Activated CD4-positive, CD25-positive, alpha-beta regulatory T cell (primary cell): ENCODE measurements around the gene NOP9.
"Not testable (repeated sequence)": the region's sequence is repeated elsewhere in the genome, so short reads cannot be mapped to it uniquely, and the experiment has no call there.

Experiments used
- DNase-seq, 4 experiments: peaks; one replicate each; lab custom pipeline; 2025; lab: John Stamatoyannopoulos, UW

The NOP9 gene

DNA sequence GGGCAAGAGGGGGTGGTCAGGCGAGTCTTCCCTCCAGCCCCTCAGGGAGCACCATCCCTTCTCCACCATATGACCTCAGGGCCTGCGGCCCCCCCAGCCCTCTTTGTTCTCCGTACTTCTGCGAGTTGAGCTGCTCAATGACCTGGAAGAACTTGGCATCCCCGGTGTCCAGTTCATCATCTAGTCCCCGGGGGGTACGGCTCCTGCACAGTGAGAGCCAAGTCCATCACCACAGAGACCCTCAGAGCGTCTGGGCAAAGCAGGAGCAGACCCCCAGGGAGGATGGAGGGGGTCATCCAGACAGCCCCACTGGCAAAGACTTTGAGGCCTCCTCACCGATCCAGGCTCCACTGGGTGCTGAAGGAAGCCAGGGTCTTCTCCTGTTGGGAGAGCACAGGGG, 26.3 kb downstream of the NOP9 start:
- DNase-seq: no peak

DNA sequence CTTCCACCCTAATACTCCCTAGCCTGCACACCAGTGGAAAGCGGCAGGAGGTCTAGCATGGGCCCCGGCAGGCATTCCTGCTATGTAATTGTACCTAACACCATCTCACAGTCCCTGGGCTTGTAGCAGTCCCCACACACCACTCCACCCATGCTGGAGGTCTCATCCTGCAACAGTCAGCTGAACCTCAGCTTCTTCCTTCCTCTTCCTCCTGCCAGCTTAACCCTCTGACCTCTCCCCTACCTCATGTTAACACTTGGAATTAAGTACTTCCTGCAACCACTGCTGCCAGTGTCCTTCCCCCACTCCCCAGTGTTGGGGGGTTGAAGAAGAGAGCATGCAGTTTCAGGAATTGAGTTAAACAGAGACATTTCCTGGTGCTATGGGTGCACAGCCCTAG, 27.7 kb downstream of the NOP9 start:
- DNase-seq: no peak

GRCh38 chr14:24327914-24328313, 28.3 kb downstream of the NOP9 start:
- DNase-seq: not testable (repeated sequence)

DNA sequence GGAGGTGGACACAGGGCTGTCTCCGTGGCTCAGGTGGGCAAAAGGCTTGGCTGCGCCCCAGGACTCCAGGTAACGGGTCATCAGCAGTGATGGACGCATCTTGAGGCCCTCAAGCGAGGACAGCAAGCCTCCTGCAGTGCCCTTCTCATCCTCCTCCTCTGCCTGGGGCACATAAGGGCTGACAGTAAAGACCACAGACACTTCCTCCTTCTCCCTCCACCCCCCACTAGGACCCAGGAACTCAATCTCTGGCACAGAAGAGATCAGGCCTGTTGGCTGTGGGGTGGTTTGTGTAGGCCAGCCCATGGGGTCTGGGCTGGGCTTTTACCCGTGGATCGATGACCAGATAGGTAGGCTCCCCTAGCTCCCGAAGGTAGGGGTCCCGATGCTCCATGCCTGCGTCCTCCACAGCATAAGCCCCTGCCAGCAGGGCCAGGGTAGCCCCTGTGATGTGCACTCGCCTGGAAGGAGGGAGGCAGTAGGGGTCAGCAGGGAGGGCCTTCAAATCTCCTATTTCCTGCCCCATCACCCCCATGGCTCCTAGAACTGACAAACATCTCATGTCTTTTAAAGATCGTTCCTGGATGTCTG, 29.5 kb downstream of the NOP9 start:
- no peak for DNase-seq

DNA sequence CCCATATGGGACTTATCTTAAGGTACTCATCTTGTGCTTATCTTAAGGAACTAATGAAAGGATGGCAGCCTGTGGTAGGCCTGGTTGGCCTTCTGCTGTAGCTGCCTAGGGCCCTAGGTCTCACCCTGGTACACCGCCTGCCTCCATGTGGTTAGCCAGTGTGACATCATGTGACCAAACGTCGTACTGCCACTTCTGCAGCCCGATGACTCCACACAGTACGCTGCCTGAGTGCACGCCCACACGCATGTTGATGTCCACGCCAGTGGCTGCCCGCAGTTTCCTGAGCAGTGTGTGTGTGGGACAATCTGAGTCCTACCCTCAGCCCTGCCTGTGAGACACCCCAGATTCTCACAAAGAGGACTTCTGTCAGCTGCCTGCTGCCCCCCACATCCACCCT, 30.1 kb downstream of the NOP9 start:
- peak in 1 of 4 experiments; percentile 12 for DNase-seq

GRCh38 chr14:24330973-24331674, 31.5 kb downstream of the NOP9 start:
- no peak for DNase-seq

DNA sequence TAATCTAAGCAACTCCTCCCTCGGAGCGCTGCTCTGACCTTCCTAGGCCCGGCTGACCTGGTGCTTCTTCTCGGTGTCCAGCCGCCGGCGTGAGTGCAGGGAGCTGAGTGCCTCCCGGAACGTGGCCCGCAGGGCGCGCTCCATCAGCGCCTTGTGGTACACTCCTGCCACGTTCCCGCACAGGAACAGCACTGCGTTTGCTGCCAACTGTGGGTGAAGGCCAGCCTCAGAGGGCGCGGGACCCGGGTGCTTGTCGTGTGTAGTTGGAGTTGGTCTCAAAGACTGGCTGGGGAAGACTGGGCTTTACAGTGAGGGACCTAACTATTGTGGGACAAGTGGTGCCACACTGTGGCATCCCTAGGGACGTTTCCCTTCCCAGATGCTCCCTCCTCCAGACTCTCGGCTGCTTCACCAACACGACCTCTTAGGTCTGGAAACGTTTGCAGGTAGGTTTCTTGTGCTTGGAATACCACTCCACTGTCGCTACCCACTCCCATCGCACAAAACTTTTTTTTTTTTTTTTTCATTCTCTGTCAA, 32.1 kb downstream of the NOP9 start:
- DNase-seq: no peak

DNA sequence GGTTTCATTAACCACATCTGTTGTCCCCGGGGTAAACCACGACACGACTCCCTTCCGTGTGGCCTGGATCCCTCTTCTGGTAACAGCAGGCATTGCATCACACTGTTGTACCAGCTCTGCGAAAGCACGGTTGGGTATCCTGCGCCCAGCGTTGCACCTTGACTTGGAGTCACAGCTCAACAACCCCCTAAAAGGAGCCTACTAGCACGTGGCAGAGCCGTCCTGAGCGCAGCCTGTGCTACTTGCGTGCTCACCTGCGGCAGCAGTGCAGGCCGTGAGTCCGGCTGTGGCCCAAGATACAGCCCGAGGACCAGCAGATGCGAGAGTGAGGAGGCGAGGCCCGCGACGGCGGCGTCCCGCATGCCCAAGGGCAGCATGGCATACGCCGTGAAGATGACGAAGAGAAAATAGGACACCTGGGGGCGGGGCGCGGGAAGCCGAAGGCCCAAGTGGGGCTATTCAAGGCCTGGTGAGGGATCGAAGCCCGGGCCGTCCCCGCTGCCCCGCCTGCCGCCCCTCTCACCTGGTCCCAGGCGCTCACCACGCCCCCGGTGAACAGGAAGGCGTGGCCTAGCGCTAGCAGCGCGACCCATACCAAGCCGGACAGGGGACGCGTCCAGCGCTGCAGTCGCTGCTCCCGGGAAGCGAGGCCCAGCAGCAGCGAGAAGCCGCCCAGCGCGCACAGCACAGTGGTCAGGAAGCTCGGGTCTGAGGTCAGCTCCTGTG, 32.8 kb downstream of the NOP9 start:
- peak; percentile 39 to 73 (median 63) for DNase-seq

GRCh38 chr14:24334431-24335291, 35.0 kb downstream of the NOP9 start, which contains the start of gene ADCY4:
TSS of gene ADCY4 (minus strand) at chr14:24335071. CDS start at chr14:24334652, 419 bp downstream.
- no peak for DNase-seq

DNA sequence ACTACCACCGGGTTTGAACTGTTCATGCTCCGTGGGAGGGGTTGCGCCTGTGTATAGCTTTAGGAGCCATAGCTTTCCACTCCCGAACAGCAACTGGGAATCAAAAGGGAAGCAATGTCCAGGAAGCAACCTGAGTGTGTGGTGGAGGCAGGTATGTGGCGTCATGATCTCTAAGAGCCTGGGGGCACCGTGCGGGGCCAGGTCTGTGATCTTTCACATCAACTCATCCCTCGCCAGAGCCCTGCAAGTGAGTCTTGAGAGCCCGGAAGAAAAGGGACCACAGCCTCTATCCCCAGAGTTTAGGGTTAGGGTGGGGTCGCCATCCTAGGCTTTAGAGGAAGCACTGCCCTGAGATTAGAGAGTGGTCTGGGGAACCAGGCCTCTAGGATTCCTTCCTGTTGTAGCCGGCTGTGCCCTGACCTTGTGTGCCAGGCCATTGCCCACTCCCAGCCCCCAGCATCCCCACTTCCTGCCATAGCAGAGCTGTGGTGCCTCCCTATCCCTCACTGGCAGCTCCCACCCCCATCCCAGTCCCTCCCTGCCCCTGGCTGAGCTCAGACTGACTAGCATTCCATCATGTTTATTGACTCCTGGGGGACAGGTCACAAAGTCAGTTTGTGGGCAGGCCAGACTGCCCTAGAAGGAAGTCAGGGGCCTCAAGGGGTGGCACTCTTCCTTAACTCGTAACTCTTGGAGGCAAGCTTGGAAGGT, 36.0 kb downstream of the NOP9 start:
- DNase-seq: no peak

DNA sequence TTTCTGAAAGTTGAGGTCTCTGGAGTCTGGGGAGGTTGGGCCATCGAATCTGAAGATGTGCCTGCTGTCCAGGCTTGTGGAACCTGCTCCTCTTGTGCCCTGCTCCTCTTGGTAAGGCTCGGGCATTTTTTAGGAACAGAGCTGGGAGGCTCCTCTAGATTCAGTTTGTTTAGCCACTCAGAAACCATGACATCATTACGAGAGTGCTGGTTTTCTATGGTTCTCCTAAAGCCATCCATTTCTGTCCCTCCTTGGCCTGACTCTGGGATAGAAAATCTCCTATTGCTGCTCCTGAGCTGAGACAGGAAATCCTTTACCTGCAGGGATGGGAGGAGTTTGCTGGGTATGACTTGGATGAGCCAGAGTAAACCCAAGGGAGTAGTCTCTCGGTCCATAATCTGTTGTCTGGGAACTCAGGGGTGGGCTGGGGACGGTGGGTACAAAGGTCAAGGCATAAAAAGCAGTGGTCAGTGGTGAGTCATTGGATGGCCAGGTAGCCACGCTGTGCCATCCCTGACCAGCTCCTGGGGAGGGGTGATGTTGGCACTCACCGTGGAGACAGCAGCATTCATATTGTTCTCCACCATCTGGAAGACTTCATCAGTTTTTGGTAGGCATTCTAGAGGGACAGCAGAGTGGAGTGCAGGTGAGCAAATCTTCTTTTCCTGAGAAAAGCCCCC, 37.6 kb downstream of the NOP9 start:
- DNase-seq: no peak

GRCh38 chr14:24337824-24338175, 38.1 kb downstream of the NOP9 start:
- no peak for DNase-seq

DNA sequence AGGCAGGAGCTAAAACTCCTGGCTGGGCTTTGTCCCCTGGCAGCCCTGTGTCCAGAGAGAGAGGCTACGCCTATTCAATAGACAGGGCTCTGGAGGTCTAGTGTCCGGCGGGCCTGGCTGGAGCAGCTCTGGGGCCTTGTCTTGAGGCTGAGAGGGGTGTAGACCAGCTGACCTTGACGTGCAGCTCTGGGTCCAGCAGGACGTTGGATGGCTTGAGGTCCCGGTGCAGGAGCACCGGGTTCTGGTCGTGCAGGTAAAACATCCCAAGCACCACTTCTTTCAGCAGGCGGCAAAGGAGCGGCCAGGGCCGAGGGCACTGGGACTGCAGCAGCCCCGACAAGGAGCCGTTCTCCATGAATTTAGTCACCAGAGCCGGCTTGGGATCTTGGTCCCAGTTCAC, 39.2 kb downstream of the NOP9 start:
- no peak for DNase-seq

DNA sequence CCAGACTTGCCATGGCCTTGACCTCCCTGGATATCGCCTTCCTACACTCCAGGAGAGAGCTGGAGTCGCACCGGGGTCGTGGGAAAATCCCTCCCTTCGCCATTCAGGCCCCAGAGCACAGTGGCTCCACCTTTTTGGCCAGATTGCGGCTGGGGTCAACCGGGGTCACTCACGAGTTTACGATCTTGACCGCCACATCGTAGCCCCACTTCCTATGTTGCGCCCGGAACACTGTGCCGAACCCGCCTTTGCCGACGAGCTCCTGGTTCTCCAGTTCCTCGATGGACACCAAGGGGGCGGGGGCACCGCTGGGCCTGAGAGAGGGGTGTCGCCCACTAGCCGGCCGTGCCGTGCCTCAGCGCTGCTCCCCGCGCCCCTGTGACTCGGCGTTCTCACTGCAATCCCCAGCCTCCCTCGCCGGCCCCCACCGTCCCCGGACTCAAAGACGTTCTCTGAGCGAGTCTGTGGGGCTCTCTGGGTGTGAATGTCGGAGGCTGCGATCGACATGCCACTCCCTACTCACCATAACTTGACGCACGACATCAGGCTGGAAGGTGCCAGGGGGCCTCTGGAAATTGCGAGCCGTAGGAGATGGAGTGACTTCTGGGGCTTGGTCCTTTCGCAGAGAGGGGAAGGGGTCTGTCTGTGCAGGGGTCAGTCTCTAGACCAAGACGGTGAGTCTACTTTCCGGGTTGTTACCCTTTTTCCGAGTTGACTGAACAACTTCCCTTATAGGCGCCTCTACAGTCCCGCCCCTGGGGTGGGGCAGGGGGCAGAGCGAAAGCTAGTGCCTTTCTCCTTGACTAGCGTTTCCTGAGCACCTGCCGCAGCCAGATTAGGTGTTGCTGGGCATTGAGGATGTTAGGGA, 39.9 kb downstream of the NOP9 start, which contains the start of gene RIPK3:
TSS of gene RIPK3 (minus strand) at position 708 of the 868 bp plus-strand sequence. CDS start at position 543, 165 bp downstream.
- DNase-seq: peak; percentile 35 to 58 (median 42)

DNA sequence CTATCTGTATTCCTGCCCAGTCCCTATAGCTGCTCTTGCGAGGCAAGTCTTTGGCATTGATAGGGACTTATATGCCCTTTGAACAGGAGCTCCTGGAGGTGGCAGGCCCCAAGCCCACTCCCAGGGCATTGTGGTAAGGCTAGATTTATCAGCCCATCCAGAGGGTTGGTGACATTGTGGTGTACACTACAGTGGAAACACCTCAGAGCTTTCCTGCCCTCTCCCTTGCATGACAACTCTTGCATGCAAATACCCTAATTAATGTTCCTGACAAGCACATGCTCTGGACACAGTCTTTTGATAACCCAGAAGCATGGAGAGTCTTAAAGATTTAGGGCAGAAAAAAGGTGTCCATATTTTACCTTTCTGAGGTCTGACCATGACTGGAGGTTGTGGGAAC, 41.0 kb downstream of the NOP9 start:
- no peak for DNase-seq

- no peak for DNase-seq
Observed at GRCh38 chr14:24342889-24343288, 43.2 kb downstream of the NOP9 start.

DNA sequence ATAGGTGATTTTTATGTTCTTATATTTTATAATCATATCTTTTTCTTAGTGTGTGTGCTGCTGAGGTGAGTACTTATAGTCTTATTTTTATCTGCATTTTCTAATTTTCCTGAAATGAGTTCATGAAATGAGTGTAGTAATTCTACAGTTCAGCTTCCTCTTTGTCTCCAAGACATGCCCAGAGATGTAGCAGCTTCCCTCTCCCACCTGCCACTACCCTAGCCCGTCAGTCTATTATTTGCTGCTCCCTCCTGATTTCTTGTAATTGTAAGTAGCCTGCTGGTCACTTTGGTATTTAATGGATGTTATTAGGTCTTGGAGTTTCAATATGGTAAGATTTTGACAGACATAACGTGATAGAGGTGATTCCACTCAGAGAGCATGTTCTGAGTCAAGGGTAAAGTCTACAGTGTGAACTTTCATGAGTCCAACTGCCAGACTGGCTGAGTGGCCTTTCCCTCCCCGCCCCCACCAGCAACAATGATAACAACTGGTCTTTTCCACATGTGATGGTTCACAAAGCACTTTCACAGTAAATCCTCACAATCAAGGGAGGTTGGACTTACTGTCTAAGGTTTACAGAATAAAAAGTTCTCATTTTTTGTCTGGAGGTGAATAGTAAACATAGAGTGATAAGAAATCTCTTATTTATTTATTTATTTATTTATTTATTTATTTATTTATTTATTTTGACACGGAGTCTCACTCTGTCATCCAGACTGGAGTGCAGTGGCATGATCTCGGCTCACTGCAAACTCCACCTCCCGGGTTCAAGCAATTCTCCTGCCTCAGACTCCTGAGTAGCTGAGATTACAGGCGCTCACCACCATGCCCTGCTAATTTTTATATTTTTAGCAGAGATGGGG, 44.4 kb downstream of the NOP9 start:
- no peak for DNase-seq

GRCh38 chr14:24347134-24347533, 47.5 kb downstream of the NOP9 start:
- no peak for DNase-seq

- no peak for DNase-seq
Observed at GRCh38 chr14:24348186-24348585, 48.5 kb downstream of the NOP9 start.
